HEK293 (cell line): Measurements from ENCODE around the gene EIF4B.

ENCODE experiments used
- CTCF ChIA-PET: fragments of 350-600 bp; formaldehyde crosslinking; extraction: SDS; loops from one replicate; lab custom pipeline; 2021; ENCODE audit warnings: antibody characterized with exemption; lab: Yijun Ruan, JAX
- POLR2A ChIA-PET: fragments of 300-600 bp; formaldehyde crosslinking; extraction: SDS; loops from one replicate; lab custom pipeline; 2020; ENCODE audit warnings: antibody characterized with exemption, inconsistent platforms; lab: Yijun Ruan, JAX
- H3K27ac ChIP-seq: fragments of 200-500 bp; sonication (Bioruptor generic); 2 replicates; pipeline ENCODE4 v1.5.1; 2014; ENCODE audit warnings: low read depth, low read length, control low read depth, inconsistent platforms; ENCODE audit errors: extremely low read depth
- H3K36me3 ChIP-seq, 2 experiments: fragments of 200-500 bp in 1 of 2; sonication (Bioruptor generic) in 1 of 2; 1 replicate in 1 of 2; 2 replicates in 1 of 2; pipeline ENCODE4 v1.5.1; 2014 to 2017; ENCODE audit warnings: inconsistent platforms in 2 of 2, low read length in 2 of 2; ENCODE audit not compliant: control insufficient read depth in 2 of 2, insufficient read depth in 1 of 2
- H3K4me1 ChIP-seq: fragments of 200-500 bp; sonication (Bioruptor generic); 2 replicates; pipeline ENCODE4 v1.5.1; 2014; ENCODE audit warnings: mild to moderate bottlenecking, low read length, inconsistent platforms; ENCODE audit not compliant: control insufficient read depth, insufficient read depth
- H3K4me3 ChIP-seq: 2 replicates; pipeline ENCODE4 v1.5.1; 2011; ENCODE audit warnings: low read depth, mild to moderate bottlenecking, control low read depth, low read length, moderate library complexity
- H3K9me3 ChIP-seq: fragments of 200-500 bp; sonication (Bioruptor generic); 2 replicates; pipeline ENCODE4 v1.5.1; 2014; ENCODE audit warnings: low read depth, low read length, inconsistent platforms; ENCODE audit not compliant: control insufficient read depth, insufficient read depth
- GFI1B ChIP-seq: fragments of 450-650 bp; formaldehyde crosslinking; IDR thresholded peaks from 2 replicates; pipeline ENCODE4 v1.5.1; 2016; ENCODE audit warnings: missing biosample characterization, missing genetic modification characterization
- HOXA7 ChIP-seq: sonication (generic); formaldehyde crosslinking; IDR thresholded peaks from 2 replicates; pipeline ENCODE4 v1.8.1; 2022; ENCODE audit warnings: missing genetic modification reagents, borderline replicate concordance
- IKZF3 ChIP-seq: fragments of 450-650 bp; IDR thresholded peaks from 2 replicates; pipeline ENCODE4 v1.5.0; 2018; ENCODE audit warnings: missing biosample characterization, mild to moderate bottlenecking, missing genetic modification characterization, moderate library complexity
- PRDM6 ChIP-seq: fragments of 450-650 bp; formaldehyde crosslinking; IDR thresholded peaks from 2 replicates; pipeline ENCODE4 v1.5.1; 2017; ENCODE audit warnings: missing biosample characterization, missing genetic modification characterization
- TCF7L2 ChIP-seq: IDR thresholded peaks from 2 replicates; pipeline ENCODE4 v1.6.1; 2011; ENCODE audit warnings: low read depth, mild to moderate bottlenecking, inconsistent platforms, low read length, moderate library complexity, borderline replicate concordance
- WT1 ChIP-seq: fragments of 450-650 bp; formaldehyde crosslinking; IDR thresholded peaks from 2 replicates; pipeline ENCODE4 v1.5.1; 2016; ENCODE audit warnings: missing biosample characterization, missing genetic modification characterization
- ZBTB6 ChIP-seq: fragments of 450-650 bp; formaldehyde crosslinking; IDR thresholded peaks from 2 replicates; pipeline ENCODE4 v1.5.1; 2017; ENCODE audit warnings: missing biosample characterization, missing genetic modification characterization
- ZIC2 ChIP-seq: fragments of 450-650 bp; formaldehyde crosslinking; IDR thresholded peaks from 2 replicates; pipeline ENCODE4 v1.5.1; 2016; ENCODE audit warnings: missing biosample characterization, missing genetic modification characterization
- ZNF19 ChIP-seq: fragments of 450-650 bp; formaldehyde crosslinking; IDR thresholded peaks from 2 replicates; pipeline ENCODE4; 2016; ENCODE audit warnings: missing biosample characterization, missing genetic modification characterization, low read depth
- ZNF202 ChIP-seq: fragments of 450-650 bp; formaldehyde crosslinking; IDR thresholded peaks from 2 replicates; pipeline ENCODE4 v1.5.1; 2016; ENCODE audit warnings: missing biosample characterization, missing genetic modification characterization, borderline replicate concordance
- ZNF433 ChIP-seq: fragments of 450-650 bp; formaldehyde crosslinking; IDR thresholded peaks from 2 replicates; pipeline ENCODE4 v1.5.1; 2016; ENCODE audit warnings: missing biosample characterization, missing genetic modification characterization, low read depth
- ZNF555 ChIP-seq: fragments of 450-650 bp; formaldehyde crosslinking; conservative IDR thresholded peaks from 2 replicates; pipeline ENCODE4 v1.5.1; 2017; ENCODE audit warnings: missing biosample characterization, mild to moderate bottlenecking, missing genetic modification characterization, inconsistent platforms
- ZNF580 ChIP-seq: fragments of 450-650 bp; formaldehyde crosslinking; IDR thresholded peaks from 2 replicates; pipeline ENCODE4 v1.5.1; 2016; ENCODE audit warnings: missing biosample characterization, missing genetic modification characterization
- ZNF677 ChIP-seq: fragments of 450-650 bp; IDR thresholded peaks from 2 replicates; pipeline ENCODE4 v1.5.0; 2018; ENCODE audit warnings: missing biosample characterization, mild to moderate bottlenecking, missing genetic modification characterization, moderate library complexity
- ZNF776 ChIP-seq: fragments of 450-650 bp; formaldehyde crosslinking; IDR thresholded peaks from 2 replicates; pipeline ENCODE4 v1.5.0; 2017; ENCODE audit warnings: missing biosample characterization, missing genetic modification characterization, borderline replicate concordance

EIF4B gene

GRCh38 chr12:53067993-53068770 lies 61.9 kb downstream of the EIF4B start:
- ChIA-PET CTCF (interaction anchor here (0.6 to 11.5 kb wide), 7 partner anchors 10 to 383 kb away, joined by 3 to 264 read pairs (median 5); partner anchors contain the start of genes IGFBP6, SOAT2 and SPRYD3), POLR2A (interaction anchor here (1.0 to 1.5 kb wide), 2 partner anchors 11 to 31 kb away, joined by 4 read pairs; partner anchors contain the start of gene SPRYD3)
- Histone ChIP-seq H3K4me3 (no peak overlapping the region), H3K36me3 (peaks cover 0 to 52% of the 10 kb centered on the region in 2 experiments; a peak in 2 of 3 replicates), H3K27ac (no peak overlapping the region), H3K9me3 (no peaks in the 10 kb centered on the region), H3K4me1 (0 out of 2 replicates have a peak, but pooled peaks cover 2% of the 10 kb centered on the region)
- peak; percentile 55 for TF ChIP-seq ZIC2 (tag by site-specific recombination)
- TF ChIP-seq HOXA7 (CRISPR knock-in tag), result no peak

GRCh38 chr12:53068811-53069585 lies 62.7 kb downstream of the EIF4B start:
- ChIA-PET POLR2A (interaction anchor here (1.5 to 1.8 kb wide), 2 partner anchors 10 to 30 kb away, joined by 4 to 5 read pairs; partner anchors contain the start of gene SPRYD3), CTCF (interaction anchor here (0.6 to 11.5 kb wide), 6 partner anchors 12 to 382 kb away, joined by 3 to 264 read pairs (median 4); partner anchors contain the start of genes IGFBP6 and SOAT2)
- H3K4me1 ChIP-seq, result 0 out of 2 replicates have a peak, but pooled peaks cover 2% of the 10 kb centered on the region
- peaks cover 0 to 50% of the 10 kb centered on the region in 2 experiments; a peak in 2 of 3 replicates for H3K36me3 ChIP-seq
- H3K9me3 ChIP-seq, result no peaks in the 10 kb centered on the region
- no peak overlapping the region for H3K27ac ChIP-seq
- TF ChIP-seq IKZF3 (tag by site-specific recombination) (no peak), ZNF776 (no peak), TCF7L2 (no peak), ZBTB6 (tag by site-specific recombination) (no peak), WT1 (0 out of 2 replicates have a peak, but pooled peaks have one; percentile 41), GFI1B (tag by site-specific recombination) (no peak), ZNF202 (tag by site-specific recombination) (no peak), PRDM6 (tag by site-specific recombination) (no peak), ZNF555 (tag by site-specific recombination) (no peak), ZNF677 (tag by site-specific recombination) (peak; percentile 93), ZNF19 (tag by site-specific recombination) (no peak), ZNF580 (no peak), ZNF433 (no peak)
- H3K4me3 ChIP-seq, result no peak overlapping the region
